Smooth muscle cell (in vitro differentiated cells): ENCODE data around the gene HHIPL1. TPM values are rescaled to one million over a fixed set of nuclear protein-coding genes. Genes with fewer than 3 reads are reported as not detected.

Source experiments
- DNase-seq: peaks from one replicate; lab custom pipeline; 2025; ENCODE audit not compliant: unreplicated experiment; lab: John Stamatoyannopoulos, UW
- H2AFZ ChIP-seq: fragments of 200-600 bp; sonication (generic); 2 replicates; pipeline ENCODE4 v1.6.0; 2016; ENCODE audit warnings: antibody characterized with exemption, low read depth, mild to moderate bottlenecking
- H3F3A ChIP-seq: fragments of 200-600 bp; sonication (generic); 2 replicates; pipeline ENCODE4 v1.6.0; 2017; ENCODE audit warnings: antibody characterized with exemption, low read depth
- H3K27ac ChIP-seq: fragments of 200-600 bp; sonication (generic); 2 replicates; pipeline ENCODE4 v1.5.1; 2016; ENCODE audit warnings: low read depth, mild to moderate bottlenecking
- H3K27me3 ChIP-seq: fragments of 200-600 bp; sonication (generic); 2 replicates; pipeline ENCODE4 v1.6.1; 2016; ENCODE audit warnings: low read depth, mild to moderate bottlenecking
- H3K36me3 ChIP-seq: fragments of 200-600 bp; sonication (generic); 2 replicates; pipeline ENCODE4 v1.5.1; 2016; ENCODE audit warnings: low read depth
- H3K4me1 ChIP-seq: fragments of 200-600 bp; sonication (generic); 2 replicates; pipeline ENCODE4 v1.5.1; 2016; ENCODE audit warnings: low read depth
- H3K4me2 ChIP-seq: fragments of 200-600 bp; sonication (generic); 2 replicates; pipeline ENCODE4 v1.6.0; 2016; ENCODE audit warnings: mild to moderate bottlenecking
- H3K4me3 ChIP-seq: fragments of 200-600 bp; sonication (generic); 2 replicates; pipeline ENCODE4 v1.5.1; 2016; ENCODE audit warnings: mild to moderate bottlenecking
- H3K79me2 ChIP-seq: fragments of 200-600 bp; sonication (generic); 2 replicates; pipeline ENCODE4 v1.6.0; 2016; ENCODE audit warnings: low read depth, mild to moderate bottlenecking
- H3K9ac ChIP-seq: fragments of 200-600 bp; sonication (generic); 2 replicates; pipeline ENCODE4 v1.6.0; 2016; ENCODE audit warnings: low read depth
- H3K9me3 ChIP-seq: fragments of 200-600 bp; sonication (generic); replicated peaks from 2 replicates; pipeline ENCODE4 v1.5.1; 2016; ENCODE audit warnings: low read depth
- H4K20me1 ChIP-seq: fragments of 200-600 bp; sonication (generic); 2 replicates; pipeline ENCODE4 v1.6.0; 2016; ENCODE audit warnings: low read depth
- CTCF ChIP-seq: fragments of 200-600 bp; sonication (generic); IDR thresholded peaks from 2 replicates; pipeline ENCODE4 v1.5.1; 2017; ENCODE audit warnings: borderline replicate concordance, mild to moderate bottlenecking, antibody characterized with exemption; ENCODE audit not compliant: insufficient read depth, poor library complexity, severe bottlenecking
- WGBS: methylation state at CpG from one replicate; pipeline ENCODE4 v1.1.7; 2016; ENCODE audit warnings: low lambda C conversion rate; 5-methylcytosine and 5-hydroxymethylcytosine counted together
- polyA plus RNA-seq: library from polyadenylated mRNA; unstranded; fragments of >200 nt; fragmentation: Nextera tagmentation; extraction: Ambion mirVana; gene quantifications from 2 replicates; pipeline ENCODE4 v1.2.1, GENCODE V29; 2016
- total RNA-seq: library from RNA; depleted of rRNA; stranded (reverse); fragments of >200 nt; gene quantifications from 2 replicates; pipeline ENCODE4 v1.2.3, GENCODE V29; 2014

Gene HHIPL1
- total and polyA plus RNA-seq, 2 experiments from 2014 or later = 9.6 to 11.9 TPM

GRCh38 chr14:99707420-99707819, 62.5 kb downstream of the HHIPL1 start:
- DNase-seq = no peak
- Histone ChIP-seq H3K4me2 (no peak overlapping the region), H3K4me1 (no peaks in the 10 kb centered on the region), H3K27me3 (no peaks in the 10 kb centered on the region), H3K9ac (no peak overlapping the region), H4K20me1 (no peaks in the 10 kb centered on the region), H3F3A (no peaks in the 10 kb centered on the region), H3K36me3 (no peaks in the 10 kb centered on the region), H3K27ac (no peak overlapping the region), H3K4me3 (no peak overlapping the region), H2AFZ (no peak overlapping the region), H3K9me3 (peaks cover 5% of the 10 kb centered on the region), H3K79me2 (no peaks in the 10 kb centered on the region)
- no peak for TF ChIP-seq CTCF
- 81% methylated on average over 2 of the region's 2 CpGs for WGBS

- no peak overlapping the region for H3K4me2 ChIP-seq
- H3K4me3 ChIP-seq = no peak overlapping the region
- H2AFZ ChIP-seq = no peak overlapping the region
- no peaks in the 10 kb centered on the region for H3K36me3 ChIP-seq
- H3K9me3 ChIP-seq = peaks cover 9% of the 10 kb centered on the region
- no peak overlapping the region for H3K27ac ChIP-seq
- WGBS = 99% methylated on average over 9 of the region's 9 CpGs
- H3K79me2 ChIP-seq = no peaks in the 10 kb centered on the region
- no peaks in the 10 kb centered on the region for H4K20me1 ChIP-seq
- no peak overlapping the region for H3K9ac ChIP-seq
- H3F3A ChIP-seq = no peaks in the 10 kb centered on the region
- no peaks in the 10 kb centered on the region for H3K4me1 ChIP-seq
- TF ChIP-seq CTCF = no peak
- no peak for DNase-seq
- H3K27me3 ChIP-seq = no peaks in the 10 kb centered on the region
Measured at GRCh38 chr14:99707921-99708320, 63.0 kb downstream of the HHIPL1 start.

- Histone ChIP-seq H3K4me1 (no peaks in the 10 kb centered on the region), H3K36me3 (no peaks in the 10 kb centered on the region), H3K79me2 (no peaks in the 10 kb centered on the region), H3K27ac (no peak overlapping the region), H3K27me3 (no peaks in the 10 kb centered on the region), H3K9ac (no peak overlapping the region), H3F3A (no peaks in the 10 kb centered on the region), H3K4me2 (no peak overlapping the region), H3K9me3 (peaks cover 4% of the 10 kb centered on the region), H2AFZ (no peak overlapping the region), H3K4me3 (no peak overlapping the region), H4K20me1 (no peaks in the 10 kb centered on the region)
- no peak for DNase-seq
- 78% methylated on average over 7 of the region's 7 CpGs for WGBS
- TF ChIP-seq CTCF = no peak
Measured at GRCh38 chr14:99708449-99708848, 63.5 kb downstream of the HHIPL1 start.

- H3F3A ChIP-seq = no peaks in the 10 kb centered on the region
- H3K4me3 ChIP-seq = no peak overlapping the region
- WGBS = 95% methylated on average over 3 of the region's 3 CpGs
- no peak overlapping the region for H2AFZ ChIP-seq
- H3K36me3 ChIP-seq = no peaks in the 10 kb centered on the region
- H3K27me3 ChIP-seq = no peaks in the 10 kb centered on the region
- no peak overlapping the region for H3K27ac ChIP-seq
- DNase-seq = no peak
- peaks cover 5% of the 10 kb centered on the region for H3K4me1 ChIP-seq
- no peak overlapping the region for H3K4me2 ChIP-seq
- H3K9me3 ChIP-seq = peaks cover 4% of the 10 kb centered on the region
- H4K20me1 ChIP-seq = no peaks in the 10 kb centered on the region
- H3K79me2 ChIP-seq = no peaks in the 10 kb centered on the region
- no peak for TF ChIP-seq CTCF
- no peak overlapping the region for H3K9ac ChIP-seq
Measured at GRCh38 chr14:99713972-99714371, 69.0 kb downstream of the HHIPL1 start.
